ENCODE results near the gene FUCA1.
"Not testable (repeated sequence)": the region's sequence is repeated elsewhere in the genome, so short reads cannot be mapped to it uniquely, and the experiment has no call there.

The FUCA1 gene

GRCh38 chr1:23896491-23896890 lies 28.4 kb upstream of the FUCA1 start:
- no peak for DNase-seq (ENCODE audit: low spot score)
- no peak for FAIRE-seq

- FAIRE-seq (no peak), DNase-seq (ENCODE audit: low spot score) (no peak)
Measured at GRCh38 chr1:23895993-23896392, 27.9 kb upstream of the FUCA1 start.

GRCh38 chr1:23895082-23895481 lies 27.0 kb upstream of the FUCA1 start:
- no peak for FAIRE-seq
- DNase-seq (ENCODE audit: low spot score): no peak

GRCh38 chr1:23889074-23889473 lies 21.0 kb upstream of the FUCA1 start:
- no peak for FAIRE-seq
- no peak for DNase-seq (ENCODE audit: low spot score)

- no peak for DNase-seq (ENCODE audit: low spot score)
- FAIRE-seq: no peak
Measured at GRCh38 chr1:23885222-23885621, 17.1 kb upstream of the FUCA1 start.

- FAIRE-seq: no peak
Measured at GRCh38 chr1:23882746-23883145, 14.7 kb upstream of the FUCA1 start.

GRCh38 chr1:23879809-23880208 lies 11.7 kb upstream of the FUCA1 start:
- DNase-seq (ENCODE audit: low spot score): no peak
- no peak for FAIRE-seq

More at GRCh38 chr1:23882746-23883145, 14.7 kb upstream of the FUCA1 start:
- DNase-seq (ENCODE audit: low spot score): no peak

GRCh38 chr1:23878668-23879067 lies 10.6 kb upstream of the FUCA1 start:
- peak; percentile 12 for DNase-seq (ENCODE audit: low spot score)
- FAIRE-seq: no peak

GRCh38 chr1:23875382-23875781 lies 7.3 kb upstream of the FUCA1 start:
- FAIRE-seq (no peak), DNase-seq (ENCODE audit: low spot score) (no peak)

- no peak for FAIRE-seq
Measured at GRCh38 chr1:23872421-23872820, 4.3 kb upstream of the FUCA1 start.

GRCh38 chr1:23869051-23869450 lies 961 bp upstream of the FUCA1 start:
- FAIRE-seq: no peak
- no peak for DNase-seq (ENCODE audit: low spot score)

More at GRCh38 chr1:23872421-23872820, 4.3 kb upstream of the FUCA1 start:
- DNase-seq (ENCODE audit: low spot score): no peak

- no peak for FAIRE-seq
- no peak for DNase-seq (ENCODE audit: low spot score)
Measured at GRCh38 chr1:23868557-23869016, 497 bp upstream of the FUCA1 start.

GRCh38 chr1:23867542-23867894 lies 572 bp downstream of the FUCA1 start:
- FAIRE-seq (no peak), DNase-seq (ENCODE audit: low spot score) (no peak)

GRCh38 chr1:23865543-23865930 lies 2.6 kb downstream of the FUCA1 start:
- FAIRE-seq (peak; percentile 98), DNase-seq (ENCODE audit: low spot score) (peak; percentile 97)

- no peak for FAIRE-seq
- peak; percentile 18 for DNase-seq (ENCODE audit: low spot score)
Measured at GRCh38 chr1:23864801-23865542, 3.1 kb downstream of the FUCA1 start.

- no peak for FAIRE-seq
- DNase-seq (ENCODE audit: low spot score): no peak
Measured at GRCh38 chr1:23862640-23863039, 5.5 kb downstream of the FUCA1 start.

GRCh38 chr1:23854568-23854967 lies 13.5 kb downstream of the FUCA1 start:
- no peak for FAIRE-seq
- no peak for DNase-seq (ENCODE audit: low spot score)

GRCh38 chr1:23853124-23853523 lies 15.0 kb downstream of the FUCA1 start:
- DNase-seq (ENCODE audit: low spot score): not testable (repeated sequence)

GRCh38 chr1:23851406-23851805 lies 16.7 kb downstream of the FUCA1 start:
- FAIRE-seq; DNase-seq (ENCODE audit: low spot score): not testable (repeated sequence)

More at GRCh38 chr1:23853124-23853523, 15.0 kb downstream of the FUCA1 start:
- not testable (repeated sequence) for FAIRE-seq

- no peak for FAIRE-seq
- DNase-seq (ENCODE audit: low spot score): no peak
Measured at GRCh38 chr1:23848673-23849616, 19.1 kb downstream of the FUCA1 start.

- FAIRE-seq: not testable (repeated sequence)
Measured at GRCh38 chr1:23847482-23848095, 20.5 kb downstream of the FUCA1 start.

GRCh38 chr1:23845163-23845562 lies 22.9 kb downstream of the FUCA1 start:
- DNase-seq (ENCODE audit: low spot score) (no peak), FAIRE-seq (no peak)

More at GRCh38 chr1:23847482-23848095, 20.5 kb downstream of the FUCA1 start:
- DNase-seq (ENCODE audit: low spot score): not testable (repeated sequence)
